CD4-positive, alpha-beta T cell treated with Interleukin-17A for 1 hour (primary cell): ENCODE data around the gene ZFAND3.
"Not testable (repeated sequence)": the region's sequence is repeated elsewhere in the genome, so short reads cannot be mapped to it uniquely, and the experiment has no call there.

ENCODE experiments used
- DNase-seq: peaks from one replicate; pipeline ENCODE4 v3.0.0-alpha.2; 2020

ZFAND3 gene

GRCh38 chr6:38107073-38107472 is 287.5 kb downstream of the ZFAND3 start:
- DNase-seq: no peak

GRCh38 chr6:38110481-38110971 is 291.0 kb downstream of the ZFAND3 start:
- DNase-seq: no peak

GRCh38 chr6:38112181-38112580 is 292.7 kb downstream of the ZFAND3 start:
- no peak for DNase-seq

- no peak for DNase-seq
Measured at GRCh38 chr6:38113825-38114576, 294.5 kb downstream of the ZFAND3 start.

GRCh38 chr6:38114976-38115625 is 295.6 kb downstream of the ZFAND3 start:
- no peak for DNase-seq

GRCh38 chr6:38115626-38116008 is 296.1 kb downstream of the ZFAND3 start:
- no peak for DNase-seq

GRCh38 chr6:38116248-38116647 is 296.7 kb downstream of the ZFAND3 start:
- no peak for DNase-seq

GRCh38 chr6:38117281-38117680 is 297.8 kb downstream of the ZFAND3 start:
- DNase-seq: no peak

GRCh38 chr6:38118791-38119365 is 299.4 kb downstream of the ZFAND3 start:
- no peak for DNase-seq

- DNase-seq: no peak
Measured at GRCh38 chr6:38119516-38119915, 300.0 kb downstream of the ZFAND3 start.

- DNase-seq: not testable (repeated sequence)
Measured at GRCh38 chr6:38124224-38124926, 304.8 kb downstream of the ZFAND3 start.

- no peak for DNase-seq
Measured at GRCh38 chr6:38127284-38127683, 307.8 kb downstream of the ZFAND3 start.

GRCh38 chr6:38131527-38131965 is 312.0 kb downstream of the ZFAND3 start:
- no peak for DNase-seq

- no peak for DNase-seq
Measured at GRCh38 chr6:38133932-38134703, 314.6 kb downstream of the ZFAND3 start.

- DNase-seq: no peak
Measured at GRCh38 chr6:38134704-38135088, 315.2 kb downstream of the ZFAND3 start.

- no peak for DNase-seq
Measured at GRCh38 chr6:38136547-38136946, 317.0 kb downstream of the ZFAND3 start.

- no peak for DNase-seq
Measured at GRCh38 chr6:38137608-38138265, 318.2 kb downstream of the ZFAND3 start.

GRCh38 chr6:38138374-38138773 is 318.8 kb downstream of the ZFAND3 start:
- no peak for DNase-seq

- no peak for DNase-seq
Measured at GRCh38 chr6:38141085-38141484, 321.6 kb downstream of the ZFAND3 start.

GRCh38 chr6:38141716-38142115 is 322.2 kb downstream of the ZFAND3 start:
- no peak for DNase-seq

GRCh38 chr6:38142178-38142902 is 322.8 kb downstream of the ZFAND3 start:
- DNase-seq: no peak
